IMR-90 (cell line): Measurements from ENCODE around the gene RAPH1.

Source experiments
- CTCF ChIP-seq: conservative IDR thresholded peaks from 2 replicates; pipeline ENCODE4 v1.5.1; 2012; ENCODE audit warnings: mild to moderate bottlenecking, low read depth, low read length, improper control_type of control experiment
- POLR2A ChIP-seq: IDR thresholded peaks from 2 replicates; pipeline ENCODE4 v1.6.1; 2012; ENCODE audit warnings: mild to moderate bottlenecking, low read depth, low read length

- no peak for TF ChIP-seq POLR2A
- no peak for TF ChIP-seq CTCF
Observed at GRCh38 chr2:203527719-203528118, 7.4 kb downstream of the RAPH1 start.
